ENCODE results near the gene BUD13.
"Not testable (repeated sequence)": the region's sequence is repeated elsewhere in the genome, so short reads cannot be mapped to it uniquely, and the experiment has no call there.

BUD13 gene

DNA sequence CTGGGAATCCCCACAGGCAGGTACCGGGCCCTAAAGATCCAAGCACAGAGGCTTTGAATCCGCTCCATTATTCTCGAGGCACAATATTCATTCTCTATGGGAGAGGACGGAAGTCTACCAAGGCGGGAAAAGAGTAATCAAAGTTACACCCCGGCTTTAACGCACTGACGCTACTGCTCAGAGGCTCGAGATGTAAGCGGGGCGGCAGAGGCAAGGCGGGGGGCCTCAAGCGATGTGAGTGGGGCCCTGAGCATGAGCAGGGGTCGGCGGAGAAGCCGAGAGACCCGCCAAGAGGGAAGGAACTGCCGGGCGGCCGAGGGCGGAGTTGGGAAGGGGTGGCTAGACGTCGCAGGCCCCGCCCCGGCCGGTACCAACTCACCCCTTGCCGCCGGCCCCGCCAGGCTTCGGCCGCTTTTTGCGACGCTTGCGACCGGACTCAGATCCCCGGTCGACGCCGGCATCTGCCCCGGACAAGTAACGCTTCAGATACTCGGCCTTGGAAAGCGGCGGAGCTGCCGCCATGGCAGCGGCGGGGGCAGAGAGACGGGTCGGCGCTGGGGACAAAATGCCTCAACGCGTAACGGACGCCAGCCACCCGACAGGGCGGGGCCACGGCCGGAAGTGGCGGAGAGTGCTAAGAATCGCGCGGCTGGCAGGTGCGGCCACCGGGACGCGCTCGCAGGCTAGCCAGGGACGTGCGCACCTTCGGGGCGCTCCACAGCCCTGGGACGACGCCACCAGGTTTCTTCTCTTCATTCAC, at the start of gene BUD13:
Gene BUD13 (minus strand): TSS at position 545 of the 760 bp plus-strand sequence. CDS start 23 bp downstream, at position 522.
- DNase-seq (ENCODE audit: low read depth in 2 of 2), result peak; percentile 75 to 95

GRCh38 chr11:116822575-116822974, 49.8 kb upstream of the BUD13 start:
- no peak for DNase-seq (ENCODE audit: low read depth in 2 of 2)

- DNase-seq (ENCODE audit: low read depth in 2 of 2), result no peak
These were observed 48.5 kb upstream of the BUD13 start for GRCh38 chr11:116821050-116821918.

DNA sequence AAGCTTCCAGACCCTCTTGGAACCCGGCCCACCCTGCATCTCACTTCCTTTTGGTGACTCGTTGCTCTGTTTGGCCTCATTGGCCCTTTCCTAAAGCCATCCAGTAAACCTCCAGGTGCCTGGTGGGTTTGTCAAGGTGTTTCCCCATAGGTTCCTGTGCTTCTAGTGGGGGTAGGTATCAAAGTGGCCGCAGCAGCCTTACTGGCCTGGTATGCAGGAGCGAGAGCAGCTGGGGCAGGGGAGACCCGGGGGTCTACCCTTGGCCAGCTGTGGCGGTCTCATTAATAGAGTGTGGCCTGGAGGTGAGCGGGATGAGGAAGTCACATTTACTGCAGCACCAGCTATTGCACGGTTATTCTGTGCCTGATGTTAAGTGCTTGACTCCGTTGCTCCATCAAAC, 46.3 kb upstream of the BUD13 start:
- DNase-seq (ENCODE audit: low read depth in 2 of 2), result no peak

GRCh38 chr11:116814502-116814901, 41.7 kb upstream of the BUD13 start:
- DNase-seq (ENCODE audit: low read depth in 2 of 2), result no peak

DNA sequence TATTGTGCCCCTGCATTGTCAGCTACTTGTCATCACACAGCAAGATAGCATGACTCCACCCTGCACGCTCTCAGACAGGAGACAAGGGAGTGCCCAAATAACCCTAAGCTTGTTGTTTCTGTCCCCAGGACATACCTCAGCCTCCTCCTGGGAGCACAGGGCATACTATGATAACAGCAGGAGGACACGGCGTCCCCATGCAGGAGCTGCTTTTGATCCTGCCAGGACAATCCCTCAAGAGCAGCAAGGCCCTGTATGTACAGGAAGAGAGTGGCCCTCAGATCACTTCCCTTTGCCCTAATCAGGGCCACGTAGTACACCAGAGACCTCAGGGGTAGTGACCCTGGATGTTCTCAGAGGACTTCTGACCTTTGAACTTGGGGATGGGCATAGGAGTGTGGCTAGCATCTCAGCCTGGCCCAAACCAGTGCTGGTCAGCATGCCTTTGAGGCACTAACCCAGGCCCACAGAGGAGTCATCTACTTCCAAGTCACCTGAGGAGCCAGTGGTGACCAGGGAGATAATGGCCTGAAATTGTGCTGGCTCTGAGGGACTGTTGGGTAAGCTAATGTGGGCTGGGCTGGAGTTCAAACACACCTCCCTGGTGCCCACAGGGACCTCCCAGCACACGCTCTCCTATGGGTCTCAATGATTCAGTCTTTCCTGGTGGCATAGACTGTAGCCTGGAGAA, 41.1 kb upstream of the BUD13 start:
- no peak for DNase-seq (ENCODE audit: low read depth in 2 of 2)

DNA sequence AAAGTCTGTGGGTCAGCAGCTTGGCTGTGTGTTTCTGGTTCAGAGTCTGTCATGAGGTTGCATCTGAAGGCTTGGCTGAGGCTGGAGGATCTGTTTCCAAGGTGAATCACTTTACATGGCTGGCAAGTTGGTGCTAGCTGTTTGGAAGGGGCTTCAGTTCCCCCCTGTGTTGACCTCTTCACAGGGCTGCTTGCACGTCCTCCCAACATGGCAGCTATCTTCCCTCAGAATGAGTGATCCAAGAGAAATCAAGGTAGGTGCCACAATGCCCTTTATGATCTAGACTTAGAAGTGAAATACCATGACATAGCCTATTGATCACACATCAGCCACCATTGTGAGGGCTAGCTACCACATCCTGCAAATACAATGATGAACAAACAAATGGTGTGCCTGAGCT, 40.4 kb upstream of the BUD13 start:
- no peak for DNase-seq (ENCODE audit: low read depth in 2 of 2)

DNA sequence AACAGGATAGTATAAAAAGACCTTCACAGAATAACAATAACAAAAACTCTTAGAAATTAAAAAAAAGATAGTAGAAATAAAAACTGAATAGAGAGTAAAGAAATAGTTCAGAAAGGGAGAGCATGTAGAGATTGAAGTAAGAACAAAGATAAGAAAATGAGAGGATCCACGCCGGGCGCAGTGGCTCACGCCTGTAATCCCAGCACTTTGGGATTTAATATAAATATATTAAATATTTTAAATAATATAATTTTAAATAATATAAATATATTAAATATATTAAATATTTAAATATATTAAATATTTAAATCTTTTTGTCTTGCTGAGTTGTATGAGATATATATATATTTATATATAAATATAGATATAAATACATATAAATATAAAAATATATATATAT, 39.3 kb upstream of the BUD13 start:
- DNase-seq (ENCODE audit: low read depth in 2 of 2), result no peak

- DNase-seq (ENCODE audit: low read depth in 2 of 2), result no peak
These were observed 38.4 kb upstream of the BUD13 start for GRCh38 chr11:116811194-116811593.

DNA sequence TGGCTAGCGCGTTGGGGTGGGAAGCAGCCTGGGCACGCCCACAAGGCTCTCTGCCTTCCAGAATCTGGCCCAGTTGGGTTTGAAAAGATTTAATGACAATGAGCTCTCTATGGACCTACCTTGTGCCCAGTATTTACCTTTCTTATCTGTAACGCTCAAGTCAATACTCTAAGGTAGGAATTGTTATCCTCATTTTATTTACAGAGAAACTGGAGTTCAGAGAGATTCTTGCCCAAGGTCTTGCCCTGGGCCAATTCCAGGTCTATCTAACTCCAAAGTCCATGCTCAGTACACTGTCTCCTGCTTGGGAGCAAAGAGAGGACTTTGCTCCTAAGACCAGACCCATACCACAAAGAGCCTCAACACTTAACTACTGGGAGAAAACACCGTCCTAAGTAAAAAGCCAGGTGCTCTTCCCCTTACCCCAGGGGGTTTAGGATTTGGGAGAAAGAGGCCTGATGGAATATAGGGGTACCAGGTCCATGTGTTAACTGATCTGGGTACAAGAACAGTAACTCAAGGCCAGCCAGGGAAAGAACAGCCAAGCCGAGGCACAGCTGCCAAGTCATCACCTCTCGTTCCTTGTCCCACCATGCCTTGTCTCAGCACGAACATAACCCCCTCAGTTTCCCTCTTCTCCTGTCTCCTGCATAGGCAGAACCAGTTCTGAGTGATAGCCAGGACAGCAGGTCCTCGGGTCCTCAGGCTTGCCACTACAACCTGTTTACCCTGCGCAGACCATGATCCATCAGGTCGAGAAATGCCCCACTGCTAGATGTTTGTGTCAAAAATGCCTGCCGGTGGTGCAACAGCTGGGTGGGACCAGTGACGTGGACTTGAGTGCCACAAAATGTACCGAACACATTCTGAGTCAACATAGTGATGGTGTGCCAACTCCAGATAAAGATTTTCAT, 35.7 kb upstream of the BUD13 start:
- no peak for DNase-seq (ENCODE audit: low read depth in 2 of 2)

GRCh38 chr11:116807601-116808261, 34.9 kb upstream of the BUD13 start:
- no peak for DNase-seq (ENCODE audit: low read depth in 2 of 2)

GRCh38 chr11:116804001-116804400, 31.2 kb upstream of the BUD13 start:
- no peak for DNase-seq (ENCODE audit: low read depth in 2 of 2)

- DNase-seq (ENCODE audit: low read depth in 2 of 2), result not testable (repeated sequence)
These were observed 28.9 kb upstream of the BUD13 start for GRCh38 chr11:116801662-116802061.

- DNase-seq (ENCODE audit: low read depth in 2 of 2), result no peak
These were observed 27.8 kb upstream of the BUD13 start for GRCh38 chr11:116800610-116801009.

GRCh38 chr11:116798368-116798767, 25.6 kb upstream of the BUD13 start:
- no peak for DNase-seq (ENCODE audit: low read depth in 2 of 2)

GRCh38 chr11:116797816-116798215, 25.0 kb upstream of the BUD13 start:
- no peak for DNase-seq (ENCODE audit: low read depth in 2 of 2)

GRCh38 chr11:116796548-116796947, 23.8 kb upstream of the BUD13 start:
- DNase-seq (ENCODE audit: low read depth in 2 of 2), result no peak

GRCh38 chr11:116794851-116795250, 22.1 kb upstream of the BUD13 start:
- DNase-seq (ENCODE audit: low read depth in 2 of 2), result no peak

DNA sequence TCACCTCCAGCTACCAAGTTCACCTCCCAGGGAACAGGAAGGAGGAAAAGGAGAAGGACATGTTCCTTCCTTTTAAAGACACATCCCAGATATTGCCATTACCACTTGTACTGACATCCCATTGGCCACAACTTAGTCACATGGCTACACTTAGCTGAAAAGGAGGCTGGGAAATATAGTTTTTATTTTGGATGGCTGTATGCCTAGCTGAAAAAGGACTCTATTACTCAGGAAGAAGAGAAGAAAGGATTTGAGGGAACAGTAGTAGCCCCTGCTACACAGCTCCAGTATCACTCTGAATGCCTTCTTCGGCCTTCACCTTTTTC, 20.9 kb upstream of the BUD13 start:
- DNase-seq (ENCODE audit: low read depth in 2 of 2), result no peak

DNA sequence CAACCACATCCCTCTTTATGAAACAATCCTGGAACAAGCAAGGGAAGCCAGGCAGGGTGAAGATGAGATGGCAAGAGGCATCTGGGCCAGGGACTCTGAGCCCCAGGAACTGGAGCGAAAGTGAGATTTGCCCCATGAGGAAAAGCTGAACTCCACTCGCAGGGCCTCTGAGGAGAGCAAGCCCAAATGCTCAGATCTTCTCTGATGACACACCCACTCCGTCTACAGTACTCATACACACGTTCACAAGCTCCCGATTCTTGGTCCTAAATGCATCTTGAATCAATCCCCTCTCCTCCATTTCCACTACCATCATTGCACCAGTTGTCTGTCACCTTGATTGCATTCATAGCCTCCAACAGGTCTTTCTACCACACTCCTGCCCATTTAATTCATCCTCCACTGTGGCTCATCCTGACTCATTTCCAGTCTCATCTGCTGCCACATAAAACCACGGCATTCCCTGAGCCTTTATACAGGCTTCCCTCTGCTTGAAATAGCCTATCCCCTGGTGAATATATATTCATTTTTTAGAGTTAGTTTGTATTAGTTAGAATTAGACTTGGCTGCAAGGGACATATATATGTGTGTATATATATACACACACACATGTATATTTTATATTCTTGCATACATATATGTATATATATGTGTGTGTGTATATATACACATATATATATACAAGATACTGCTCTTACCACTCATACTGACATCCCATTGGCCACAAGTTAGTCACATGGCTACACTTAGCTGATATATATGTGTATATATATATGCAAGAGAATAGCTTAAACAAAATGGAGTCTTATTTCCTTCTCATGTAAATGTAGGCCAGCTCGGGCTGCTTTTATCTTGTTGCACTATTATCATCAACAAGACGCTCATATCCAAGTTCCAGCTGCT, 20.3 kb upstream of the BUD13 start:
- no peak for DNase-seq (ENCODE audit: low read depth in 2 of 2)

Measured in stimulated activated CD4-positive, alpha-beta T cell treated with anti-CD3 and anti-CD28 coated beads, Interleukin-1b, Interleukin-23, amount 100 ng/mL, for 1 hour (primary cell).